ENCODE data around the gene CPB2. TPM values are rescaled to one million over a fixed set of nuclear protein-coding genes. Genes with fewer than 3 reads are reported as not detected.

The CPB2 gene
- total and polyA plus RNA-seq, 2 experiments from 2014 or later: 0.11 TPM; not detected in 1

DNA sequence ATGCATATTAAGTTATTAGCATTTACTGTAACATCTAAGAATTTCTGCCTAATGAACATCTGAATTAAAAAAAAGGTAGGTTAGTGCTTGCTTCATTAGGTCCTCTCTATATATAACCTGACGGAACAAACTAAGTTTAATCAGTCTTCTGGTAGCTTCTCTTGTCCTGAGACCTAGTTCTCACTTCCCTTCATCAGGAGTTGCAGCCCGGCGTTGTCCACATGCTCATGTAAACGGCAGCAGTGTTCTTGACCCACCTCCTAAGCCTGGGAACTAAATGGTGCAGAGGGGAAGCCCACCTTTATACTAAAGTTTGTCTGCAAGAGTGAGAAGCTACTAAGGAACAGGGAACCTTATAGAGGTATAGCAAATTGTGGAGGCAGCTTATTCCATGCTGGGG lies 31.9 kb upstream of the CPB2 start:
- DNase-seq: no peak
- 45 to 54% methylated on average over 4 of the region's 4 CpGs for WGBS, 2 experiments (ENCODE audit: low coverage in 1 of 2, low lambda C conversion rate in 2 of 2, missing lambda C conversion rate in 2 of 2)
- in situ Hi-C loops (cut with MboI): no loop called here
- no peak overlapping the region for H3K27ac ChIP-seq
- H3K9me2 ChIP-seq (ENCODE audit: insufficient read depth): no peaks in the 10 kb centered on the region
- H3K27me3 ChIP-seq (replicated peaks; ENCODE audit: insufficient read depth): peaks cover 31% of the 10 kb centered on the region
- H4K20me1 ChIP-seq (ENCODE audit: insufficient read depth): no peaks in the 10 kb centered on the region
- no peaks in the 10 kb centered on the region for H3K79me2 ChIP-seq (ENCODE audit: insufficient read depth)
- no peak overlapping the region for H3K4me3 ChIP-seq
- no peak overlapping the region for H2AFZ ChIP-seq
- no peaks in the 10 kb centered on the region for H3K36me3 ChIP-seq (ENCODE audit: low read depth)
- H3F3A ChIP-seq (ENCODE audit: insufficient read depth): no peaks in the 10 kb centered on the region
- no peak overlapping the region for H3K9ac ChIP-seq
- TF ChIP-seq EZH2 (IDR thresholded peaks at IDR 0.05; ENCODE audit: insufficient read depth, poor library complexity, severe bottlenecking) (no peak), EZH2phosphoT487 (IDR thresholded peaks at IDR 0.05; ENCODE audit: insufficient read depth, low read depth) (no peak)
- H3K4me1 ChIP-seq (ENCODE audit: insufficient read depth): no peaks in the 10 kb centered on the region
- no peak overlapping the region for H3K4me2 ChIP-seq (ENCODE audit: unreplicated experiment)
- H3K9me3 ChIP-seq (ENCODE audit: low read depth): no peaks in the 10 kb centered on the region

DNA sequence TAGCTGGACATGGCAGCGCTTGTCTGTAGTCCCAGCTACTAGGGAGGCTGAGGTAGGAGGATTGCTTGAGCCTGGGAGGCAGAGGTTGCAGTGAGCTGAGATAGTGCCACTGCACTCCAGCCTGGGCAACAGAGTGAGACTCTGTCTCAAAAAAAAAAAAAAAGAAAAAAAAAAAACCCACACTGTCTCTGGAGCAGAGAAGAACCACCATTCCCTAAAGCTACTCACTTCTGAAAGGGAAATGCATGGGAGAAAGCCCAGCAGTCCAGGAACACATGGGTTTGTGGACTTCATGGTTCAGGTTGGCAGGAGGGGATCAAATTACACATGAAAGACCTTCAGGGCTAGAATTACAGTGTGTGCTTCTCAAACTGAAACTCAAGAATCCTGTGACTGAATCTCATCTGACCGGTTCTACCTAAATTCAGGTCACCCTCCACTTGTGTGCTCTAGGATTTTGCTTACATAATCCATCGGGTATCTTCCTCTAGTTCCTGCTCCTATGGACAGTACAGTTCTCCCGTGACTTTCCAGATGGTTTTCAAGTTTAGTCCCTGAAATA lies 30.2 kb upstream of the CPB2 start:
- H3K9me3 ChIP-seq (ENCODE audit: low read depth): no peaks in the 10 kb centered on the region
- H4K20me1 ChIP-seq (ENCODE audit: insufficient read depth): no peaks in the 10 kb centered on the region
- H3K9me2 ChIP-seq (ENCODE audit: insufficient read depth): no peaks in the 10 kb centered on the region
- 71 to 73% methylated on average over 4 of the region's 4 CpGs for WGBS, 2 experiments (ENCODE audit: low coverage in 1 of 2, low lambda C conversion rate in 2 of 2, missing lambda C conversion rate in 2 of 2)
- no peaks in the 10 kb centered on the region for H3K4me1 ChIP-seq (ENCODE audit: insufficient read depth)
- H3K36me3 ChIP-seq (ENCODE audit: low read depth): no peaks in the 10 kb centered on the region
- H3K79me2 ChIP-seq (ENCODE audit: insufficient read depth): no peaks in the 10 kb centered on the region
- in situ Hi-C loops (cut with MboI): no loop called here
- no peak overlapping the region for H3K9ac ChIP-seq
- DNase-seq: no peak
- no peak overlapping the region for H2AFZ ChIP-seq
- no peak for TF ChIP-seq EZH2 (IDR thresholded peaks at IDR 0.05; ENCODE audit: insufficient read depth, poor library complexity, severe bottlenecking)
- TF ChIP-seq EZH2phosphoT487 (IDR thresholded peaks at IDR 0.05; ENCODE audit: insufficient read depth, low read depth): no peak
- H3K4me3 ChIP-seq: no peak overlapping the region
- H3K27me3 ChIP-seq (replicated peaks; ENCODE audit: insufficient read depth): peaks cover 41% of the 10 kb centered on the region
- no peak overlapping the region for H3K27ac ChIP-seq
- H3F3A ChIP-seq (ENCODE audit: insufficient read depth): no peaks in the 10 kb centered on the region
- no peak overlapping the region for H3K4me2 ChIP-seq (ENCODE audit: unreplicated experiment)

DNA sequence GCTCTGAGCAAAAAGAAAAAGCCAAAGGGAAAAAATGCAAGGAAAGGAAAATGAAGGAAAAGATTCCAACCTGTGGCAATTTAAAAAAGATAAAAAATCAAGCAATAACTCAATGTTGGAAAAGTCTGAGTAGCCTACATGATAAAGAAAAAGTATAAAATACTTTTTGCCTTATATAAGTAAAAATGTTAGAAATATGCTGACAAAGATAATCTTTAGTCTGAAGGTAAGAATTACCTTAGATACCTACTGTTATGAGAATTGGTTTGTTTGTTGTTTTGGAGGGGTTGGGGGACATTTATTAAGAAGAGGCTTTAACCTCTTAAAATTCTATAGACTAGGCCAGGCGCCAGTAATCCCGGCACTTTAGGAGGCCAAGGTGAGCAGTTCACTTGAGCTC lies 29.7 kb upstream of the CPB2 start:
- Histone ChIP-seq H2AFZ (no peak overlapping the region), H3K9me2 (ENCODE audit: insufficient read depth) (no peaks in the 10 kb centered on the region), H3F3A (ENCODE audit: insufficient read depth) (no peaks in the 10 kb centered on the region), H3K27ac (no peak overlapping the region), H3K4me2 (ENCODE audit: unreplicated experiment) (no peak overlapping the region), H3K4me3 (no peak overlapping the region), H3K27me3 (replicated peaks; ENCODE audit: insufficient read depth) (peaks cover 44% of the 10 kb centered on the region), H3K79me2 (ENCODE audit: insufficient read depth) (no peaks in the 10 kb centered on the region), H3K36me3 (ENCODE audit: low read depth) (no peaks in the 10 kb centered on the region), H4K20me1 (ENCODE audit: insufficient read depth) (no peaks in the 10 kb centered on the region), H3K9ac (no peak overlapping the region), H3K4me1 (ENCODE audit: insufficient read depth) (no peaks in the 10 kb centered on the region), H3K9me3 (ENCODE audit: low read depth) (no peaks in the 10 kb centered on the region)
- in situ Hi-C loops (cut with MboI): no loop called here
- 85 to 90% methylated on average over 2 of the region's 2 CpGs for WGBS, 2 experiments (ENCODE audit: low coverage in 1 of 2, low lambda C conversion rate in 2 of 2, missing lambda C conversion rate in 2 of 2)
- no peak for TF ChIP-seq EZH2 (IDR thresholded peaks at IDR 0.05; ENCODE audit: insufficient read depth, poor library complexity, severe bottlenecking)
- no peak for TF ChIP-seq EZH2phosphoT487 (IDR thresholded peaks at IDR 0.05; ENCODE audit: insufficient read depth, low read depth)
- no peak for DNase-seq

DNA sequence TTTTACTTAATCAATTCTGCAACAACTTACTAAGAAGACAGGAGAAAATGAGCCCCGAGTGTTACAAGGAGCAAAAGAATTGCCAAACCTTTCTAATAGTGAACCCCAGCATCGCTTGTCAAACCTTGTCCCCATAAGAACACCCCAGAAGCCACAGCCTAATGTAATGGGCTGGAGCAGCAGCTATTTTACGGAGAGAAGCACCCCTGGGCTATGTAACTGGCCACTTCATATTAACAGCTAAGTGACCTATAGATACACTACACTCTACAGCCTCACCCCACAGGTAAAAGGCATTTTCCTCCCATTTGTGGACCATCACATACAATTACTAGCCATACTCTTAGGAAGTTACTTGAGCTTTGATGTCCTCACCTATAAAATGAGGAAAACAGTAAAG lies 27.3 kb upstream of the CPB2 start:
- Histone ChIP-seq H3K9ac (no peak overlapping the region), H3K9me3 (ENCODE audit: low read depth) (no peaks in the 10 kb centered on the region), H3K4me1 (ENCODE audit: insufficient read depth) (no peaks in the 10 kb centered on the region), H3K4me2 (ENCODE audit: unreplicated experiment) (no peak overlapping the region), H3F3A (ENCODE audit: insufficient read depth) (no peaks in the 10 kb centered on the region), H2AFZ (no peak overlapping the region), H3K27me3 (replicated peaks; ENCODE audit: insufficient read depth) (peaks cover 43% of the 10 kb centered on the region), H3K36me3 (ENCODE audit: low read depth) (no peaks in the 10 kb centered on the region), H3K27ac (no peak overlapping the region), H3K79me2 (ENCODE audit: insufficient read depth) (no peaks in the 10 kb centered on the region), H4K20me1 (ENCODE audit: insufficient read depth) (no peaks in the 10 kb centered on the region), H3K9me2 (ENCODE audit: insufficient read depth) (no peaks in the 10 kb centered on the region), H3K4me3 (no peak overlapping the region)
- 62 to 75% methylated on average over 3 of the region's 3 CpGs for WGBS, 2 experiments (ENCODE audit: low coverage in 1 of 2, low lambda C conversion rate in 2 of 2, missing lambda C conversion rate in 2 of 2)
- no peak for DNase-seq
- TF ChIP-seq EZH2 (IDR thresholded peaks at IDR 0.05; ENCODE audit: insufficient read depth, poor library complexity, severe bottlenecking) (no peak), EZH2phosphoT487 (IDR thresholded peaks at IDR 0.05; ENCODE audit: insufficient read depth, low read depth) (no peak)
- in situ Hi-C loops (cut with MboI): no loop called here

DNA sequence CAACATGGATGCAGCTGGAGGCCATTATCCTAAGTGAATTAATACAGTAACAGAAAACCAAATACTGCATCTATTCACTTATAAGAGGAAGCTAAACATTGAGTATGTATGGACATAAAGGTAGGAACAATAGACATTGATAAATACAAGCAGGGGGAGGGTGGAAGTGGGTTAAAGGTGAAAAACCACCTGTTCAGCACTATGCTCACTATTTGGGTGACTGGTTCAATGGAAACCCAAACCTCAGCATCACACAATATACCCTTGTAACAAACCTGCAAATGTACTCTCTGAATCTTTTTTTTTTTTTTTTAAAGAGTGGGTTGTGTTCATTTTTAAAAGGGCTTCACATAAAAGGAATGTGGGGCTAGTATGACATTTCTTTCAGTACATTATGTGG lies 26.9 kb upstream of the CPB2 start:
- Histone ChIP-seq H3K27ac (no peak overlapping the region), H3K4me1 (ENCODE audit: insufficient read depth) (no peaks in the 10 kb centered on the region), H3K9me3 (ENCODE audit: low read depth) (no peaks in the 10 kb centered on the region), H3K79me2 (ENCODE audit: insufficient read depth) (no peaks in the 10 kb centered on the region), H3K4me3 (no peak overlapping the region), H3F3A (ENCODE audit: insufficient read depth) (no peaks in the 10 kb centered on the region), H3K27me3 (replicated peaks; ENCODE audit: insufficient read depth) (peaks cover 39% of the 10 kb centered on the region), H3K9ac (no peak overlapping the region), H3K9me2 (ENCODE audit: insufficient read depth) (no peaks in the 10 kb centered on the region), H4K20me1 (ENCODE audit: insufficient read depth) (no peaks in the 10 kb centered on the region), H3K4me2 (ENCODE audit: unreplicated experiment) (no peak overlapping the region), H3K36me3 (ENCODE audit: low read depth) (no peaks in the 10 kb centered on the region), H2AFZ (no peak overlapping the region)
- TF ChIP-seq EZH2phosphoT487 (IDR thresholded peaks at IDR 0.05; ENCODE audit: insufficient read depth, low read depth) (no peak), EZH2 (IDR thresholded peaks at IDR 0.05; ENCODE audit: insufficient read depth, poor library complexity, severe bottlenecking) (no peak)
- in situ Hi-C loops (cut with MboI): no loop called here
- no peak for DNase-seq

All from GM23248 (cell line).